Activated CD4-positive, alpha-beta T cell treated with anti-CD3 and anti-CD28 coated beads, Interleukin-10, Interleukin-2, amounts not matched to agents 100 ng/mL and 50 ng/mL, durations not matched to agents 16 hours and 8 hours (primary cell): ENCODE data around the gene SLX4.

Experiments used
- DNase-seq: peaks from one replicate; pipeline ENCODE4 v3.0.0-alpha.2; 2020

Gene SLX4

DNA sequence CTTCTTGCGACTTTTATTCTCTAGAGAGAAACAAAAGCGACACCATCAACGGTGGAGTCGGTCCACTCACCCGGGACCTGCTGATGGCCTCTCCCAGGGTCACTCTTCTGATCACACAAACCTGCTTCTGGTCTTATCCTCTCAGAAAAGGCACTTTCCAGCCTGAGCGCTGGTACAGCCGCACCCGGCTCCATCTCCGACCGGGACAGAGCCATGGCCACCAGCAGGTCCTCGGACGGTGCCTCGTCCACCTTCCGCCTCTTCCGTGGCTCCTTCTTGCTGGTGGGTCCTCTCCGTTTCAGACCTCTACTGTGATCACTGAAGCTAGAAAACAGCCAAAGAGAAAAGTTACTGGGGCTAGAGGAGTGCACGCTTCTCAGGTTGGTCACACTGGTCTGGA, 13.7 kb downstream of the SLX4 start:
- no peak for DNase-seq

DNA sequence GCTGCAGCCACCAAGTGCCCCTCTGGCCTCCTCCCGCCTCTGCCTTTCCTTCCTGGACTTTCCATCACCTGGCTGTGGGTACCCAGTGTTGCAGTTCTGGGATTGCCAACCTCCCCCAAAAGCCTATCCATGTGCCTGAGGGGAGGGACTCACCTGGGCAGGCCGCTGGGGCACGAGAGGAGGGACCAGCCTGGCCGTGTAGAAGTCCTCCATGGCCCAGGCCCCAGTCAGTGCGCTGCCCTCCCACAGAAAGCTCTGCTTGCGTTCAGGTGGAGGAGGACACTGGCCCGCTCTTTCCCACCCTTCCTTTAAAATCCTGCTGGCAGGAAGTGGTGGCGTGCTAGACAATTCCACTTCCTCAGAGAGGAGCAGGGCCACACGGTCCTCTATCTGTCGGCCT, 14.2 kb downstream of the SLX4 start:
- DNase-seq = no peak

DNA sequence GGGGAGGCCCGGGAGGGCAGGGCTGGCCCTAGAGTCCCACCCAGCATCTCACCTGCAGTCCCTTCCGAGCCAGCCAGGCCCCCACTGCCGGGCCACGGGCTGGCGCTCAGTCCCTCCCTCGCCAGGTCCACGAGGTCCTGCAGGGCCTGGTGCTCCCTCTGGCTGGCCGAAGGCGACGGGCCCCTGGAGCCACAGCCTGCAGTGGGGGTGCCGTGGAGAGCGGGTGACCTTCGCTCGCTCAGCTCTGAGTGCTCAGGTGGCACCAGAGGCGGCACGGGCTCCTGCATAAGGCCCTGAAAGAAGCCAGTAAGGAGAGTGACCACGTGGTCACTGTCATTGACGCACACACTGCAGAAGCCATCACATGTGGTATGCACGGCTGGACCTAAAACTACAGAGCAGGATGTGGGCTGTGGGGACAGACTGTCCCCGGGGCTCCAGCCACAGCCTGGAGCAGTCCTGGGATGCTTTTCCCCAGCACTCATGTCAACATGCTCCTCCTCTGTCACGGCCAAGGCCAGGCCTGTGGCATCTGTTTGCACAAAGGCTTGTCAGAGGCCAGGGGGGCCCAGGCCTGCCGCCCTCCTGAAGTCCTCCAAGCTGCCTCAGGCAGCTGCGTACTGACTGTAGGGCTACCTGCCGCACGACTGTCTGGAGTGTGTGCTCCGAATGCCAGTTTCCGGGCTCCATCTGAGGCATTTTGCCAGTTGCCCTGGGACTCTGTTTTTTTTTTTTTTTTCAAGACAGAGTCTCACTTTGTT, 15.1 kb downstream of the SLX4 start:
- no peak for DNase-seq

DNA sequence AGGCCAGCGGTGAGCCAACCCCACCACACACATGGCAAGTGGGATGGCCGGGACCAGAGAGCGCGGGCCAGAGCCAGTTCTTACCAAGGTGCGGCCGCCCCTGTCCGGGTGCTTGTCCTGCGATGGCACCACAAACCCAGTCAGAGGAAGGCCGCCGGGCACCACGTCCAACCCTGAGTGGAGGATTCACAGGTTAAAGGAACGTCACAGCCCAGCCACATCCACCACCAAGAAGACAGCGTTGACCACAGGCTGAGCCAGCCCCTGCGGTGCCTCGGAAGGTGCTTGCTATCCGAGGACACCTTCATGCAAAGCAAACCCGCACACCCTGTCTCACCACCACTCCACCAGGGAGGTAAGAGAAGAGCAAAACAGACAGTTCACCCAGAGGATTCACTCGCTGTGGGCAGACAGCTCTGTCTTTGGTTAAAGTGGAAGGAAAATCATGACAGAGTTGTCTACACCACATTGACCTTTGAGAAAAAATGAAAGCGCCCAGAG, 15.8 kb downstream of the SLX4 start:
- no peak for DNase-seq

DNA sequence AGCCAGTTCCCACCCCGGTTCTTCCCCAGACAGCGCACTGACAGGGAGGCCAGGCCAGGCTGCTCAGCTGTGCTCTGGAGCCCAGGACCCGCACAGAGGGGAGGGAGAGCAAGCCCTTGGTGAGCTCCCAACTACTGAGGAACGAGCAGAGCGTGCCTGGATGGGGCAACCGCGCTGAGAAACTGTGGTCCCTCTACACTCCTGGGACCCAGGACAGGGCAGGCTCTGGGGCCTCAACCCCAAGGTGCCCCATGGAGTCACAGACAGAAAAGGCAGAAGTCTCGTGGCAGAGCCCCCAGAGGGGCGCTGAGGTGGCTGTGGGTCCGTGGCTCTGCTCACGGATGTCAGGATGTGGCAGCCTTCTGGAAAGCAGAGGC, 16.3 kb downstream of the SLX4 start:
- DNase-seq = no peak

DNA sequence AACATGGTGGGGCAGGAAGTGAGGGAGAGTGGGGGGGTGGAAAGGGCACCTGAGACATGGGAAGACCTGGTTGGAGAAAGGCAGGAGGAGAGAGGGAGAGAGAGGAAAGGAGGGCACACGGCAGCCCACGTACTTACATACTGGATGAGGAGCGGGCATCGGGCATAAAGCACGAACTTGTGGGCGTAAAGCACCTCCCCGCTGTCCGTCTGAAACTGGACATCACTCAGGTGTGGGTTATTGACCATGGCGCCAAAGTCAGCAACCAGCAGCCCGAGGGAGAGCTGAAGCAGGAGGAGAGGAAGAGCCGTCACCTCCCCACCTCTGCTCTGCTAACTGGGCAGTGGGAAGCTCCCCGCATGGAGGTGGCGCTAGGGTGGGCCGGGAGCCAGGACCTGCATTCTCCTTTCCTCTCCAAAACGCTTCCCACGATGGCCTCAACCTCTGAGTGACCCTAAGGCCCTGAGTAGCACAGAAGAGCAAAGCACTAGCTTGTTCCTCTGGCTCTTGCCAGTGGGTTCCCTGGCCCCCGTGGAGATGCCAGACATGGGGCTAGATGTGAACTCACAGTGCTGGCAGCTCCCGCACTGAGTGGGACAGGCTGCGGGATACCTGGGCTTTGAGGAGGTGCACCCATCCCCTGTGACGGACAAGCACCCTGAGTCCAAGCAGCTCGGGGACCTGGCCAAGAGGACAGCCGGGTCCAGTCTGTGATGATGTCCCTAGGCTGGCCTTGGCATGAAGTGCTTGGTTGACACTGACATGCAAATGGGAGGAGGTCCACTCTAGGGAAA, 16.9 kb downstream of the SLX4 start:
- DNase-seq = no peak

DNA sequence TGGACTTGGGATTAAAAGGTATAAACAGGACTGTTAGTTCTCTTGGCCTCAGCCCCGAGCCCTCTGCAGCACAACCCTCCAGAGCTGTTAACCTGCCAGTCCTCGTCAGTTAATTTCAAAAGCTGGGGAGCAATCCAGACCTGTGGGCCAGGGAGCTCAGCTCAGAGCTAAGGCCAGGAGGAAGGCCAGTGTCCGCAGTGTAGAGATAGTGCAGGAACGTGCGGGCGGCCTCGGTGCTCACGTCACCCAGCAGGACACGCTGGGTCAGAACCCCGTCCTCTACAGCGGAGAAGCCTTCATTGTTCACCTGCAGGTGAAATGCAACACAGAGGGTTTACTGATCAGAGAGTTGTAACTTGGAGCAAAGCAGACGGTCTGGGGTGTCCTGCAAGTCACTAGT, 18.8 kb downstream of the SLX4 start:
- no peak for DNase-seq

DNA sequence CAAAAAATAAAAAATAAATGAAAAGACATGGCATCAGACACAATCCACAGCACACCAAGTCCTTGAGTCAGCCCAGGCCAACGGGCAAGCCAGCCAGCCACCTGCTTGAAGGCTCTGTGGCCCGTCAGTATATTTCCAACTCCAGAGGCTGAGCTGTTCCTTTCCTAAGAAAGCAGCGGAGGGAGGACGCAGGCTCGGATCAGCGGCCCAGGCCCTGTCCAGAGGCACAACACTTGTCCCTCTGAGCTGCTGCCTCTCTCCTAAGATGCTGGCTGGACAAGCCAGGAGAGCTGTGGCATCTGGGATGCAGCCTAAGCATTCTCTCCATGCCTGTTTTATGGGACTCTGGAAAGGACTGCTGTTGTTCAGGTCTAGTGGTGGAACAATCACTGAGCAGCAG, 19.4 kb downstream of the SLX4 start:
- no peak for DNase-seq

DNA sequence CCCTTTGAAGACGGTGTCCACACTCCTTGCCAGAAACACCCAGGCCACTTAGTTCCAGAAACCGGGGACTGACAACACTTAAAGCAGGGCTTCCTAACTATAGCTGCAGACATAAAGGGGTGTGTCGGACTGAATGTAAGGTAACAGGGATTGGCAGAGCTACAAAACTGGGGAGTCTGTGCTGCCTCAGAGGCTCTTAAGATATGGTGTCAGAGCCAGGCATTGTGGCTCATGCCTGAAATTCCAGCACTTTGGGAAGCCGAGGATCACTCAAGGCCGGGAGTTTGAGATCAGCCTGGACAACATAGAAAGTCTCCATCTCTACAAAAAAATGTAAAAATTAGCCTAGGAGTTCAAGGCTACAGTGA, 20.0 kb downstream of the SLX4 start:
- DNase-seq = no peak

DNA sequence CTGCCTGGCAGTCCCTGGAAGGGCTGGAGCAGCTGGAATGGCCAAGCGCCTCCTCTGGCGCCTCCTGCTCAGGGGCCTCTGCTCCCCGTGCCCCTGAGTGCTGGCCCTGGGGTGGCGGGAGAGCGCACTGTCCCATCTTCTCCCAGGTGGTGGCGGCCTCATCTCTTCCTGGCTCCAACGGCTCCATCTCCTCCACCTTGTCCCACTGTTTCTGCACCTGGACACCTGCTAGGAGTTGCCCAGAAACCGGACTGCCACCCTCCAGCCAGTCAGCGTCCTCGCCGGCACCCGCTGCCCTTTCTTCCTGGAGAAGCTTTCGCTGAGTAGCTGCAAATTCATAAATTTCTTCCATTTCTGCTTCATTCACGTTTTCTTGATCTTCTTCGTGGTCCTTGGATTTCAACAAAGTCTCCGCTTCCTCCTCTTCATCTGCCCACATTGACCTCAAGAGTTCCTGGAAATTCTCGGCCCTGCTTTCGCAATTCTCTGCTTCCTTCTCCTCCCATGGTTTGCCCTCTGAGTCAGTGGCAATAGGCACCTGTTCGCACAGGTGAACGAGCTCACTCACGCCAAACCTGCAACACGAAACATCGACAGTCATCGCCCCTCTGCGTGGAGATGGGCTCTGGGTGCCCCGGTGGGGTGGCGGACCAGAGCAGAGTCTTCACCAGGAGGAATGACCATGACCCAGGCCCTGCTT, 20.5 kb downstream of the SLX4 start:
- DNase-seq = no peak

DNA sequence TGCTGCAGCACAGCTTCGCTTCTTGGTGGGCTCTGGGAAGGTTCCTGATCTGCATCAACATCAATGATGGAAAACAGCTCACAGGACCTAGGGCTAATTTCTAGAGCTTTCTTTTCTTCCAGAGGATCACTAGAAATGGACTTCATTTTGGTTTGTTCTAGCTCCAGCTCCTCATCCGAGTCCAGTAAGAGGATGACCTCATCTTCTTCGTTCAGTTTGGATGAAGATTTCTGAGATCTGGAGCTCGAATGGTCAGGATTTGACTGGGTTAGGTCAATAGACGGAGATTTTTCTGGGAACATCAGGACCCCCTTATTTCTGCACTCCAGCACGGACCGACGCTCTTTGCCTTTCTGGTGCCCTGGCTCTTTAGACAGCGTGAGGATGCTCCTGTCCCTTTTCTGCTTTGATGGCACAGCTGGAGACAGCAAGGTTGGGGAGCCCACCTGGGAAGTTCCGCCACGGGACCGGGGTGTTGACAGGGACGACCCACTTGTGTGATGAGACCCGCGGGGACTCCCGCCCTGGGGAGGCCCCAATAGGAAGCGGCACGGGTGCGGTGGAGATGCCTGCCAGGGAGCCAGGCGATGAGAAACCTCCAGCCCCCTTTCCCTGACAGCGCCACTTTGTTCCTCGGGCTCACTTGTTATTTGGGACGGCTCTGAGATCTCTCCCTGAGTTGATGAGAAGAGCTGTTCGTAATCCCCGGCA, 21.3 kb downstream of the SLX4 start:
- no peak for DNase-seq

DNA sequence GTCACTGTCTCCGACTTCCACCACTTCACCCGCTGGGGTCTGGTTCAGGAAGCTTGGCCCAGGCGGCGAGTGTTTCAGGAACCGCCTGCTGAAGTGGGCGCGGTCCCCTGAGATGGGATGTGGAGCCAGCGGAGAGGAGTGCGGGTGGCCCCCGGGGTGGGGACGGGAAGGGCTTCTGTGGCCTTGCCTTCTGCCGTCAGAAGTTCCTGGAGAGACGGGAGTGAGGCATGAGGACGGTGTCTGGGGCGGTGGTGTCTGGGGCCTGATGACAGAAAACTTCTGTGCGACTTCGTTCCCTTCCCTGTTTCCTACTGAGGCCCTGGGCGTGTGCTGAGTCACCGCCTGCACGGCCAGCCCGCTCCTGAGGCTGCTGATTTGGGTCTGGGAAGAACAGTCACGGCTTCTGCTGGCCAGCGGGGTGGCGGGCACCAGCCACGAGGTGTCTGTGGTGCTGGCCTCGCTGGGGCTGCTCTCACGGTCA, 21.9 kb downstream of the SLX4 start:
- no peak for DNase-seq

DNA sequence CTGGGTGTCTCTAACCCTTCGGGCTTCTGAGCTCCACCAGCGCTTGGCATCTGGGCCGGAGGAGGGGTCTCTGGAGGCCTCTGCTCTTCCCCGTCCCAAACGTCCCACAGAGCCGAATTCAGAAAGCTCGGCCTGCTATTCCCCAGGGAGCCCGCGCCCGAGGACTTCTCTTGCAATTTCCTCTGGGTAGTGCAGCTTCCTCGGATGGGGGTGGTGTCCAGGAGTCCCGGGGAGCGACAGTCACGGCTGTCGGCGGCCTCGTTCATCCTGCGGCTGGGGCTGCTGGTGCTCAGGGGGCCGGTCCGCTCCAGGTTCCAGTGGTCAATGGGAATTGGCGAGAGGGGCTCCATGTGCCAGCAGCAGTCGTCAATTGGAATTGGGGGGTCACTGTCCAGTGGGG, 22.4 kb downstream of the SLX4 start:
- DNase-seq = no peak

DNA sequence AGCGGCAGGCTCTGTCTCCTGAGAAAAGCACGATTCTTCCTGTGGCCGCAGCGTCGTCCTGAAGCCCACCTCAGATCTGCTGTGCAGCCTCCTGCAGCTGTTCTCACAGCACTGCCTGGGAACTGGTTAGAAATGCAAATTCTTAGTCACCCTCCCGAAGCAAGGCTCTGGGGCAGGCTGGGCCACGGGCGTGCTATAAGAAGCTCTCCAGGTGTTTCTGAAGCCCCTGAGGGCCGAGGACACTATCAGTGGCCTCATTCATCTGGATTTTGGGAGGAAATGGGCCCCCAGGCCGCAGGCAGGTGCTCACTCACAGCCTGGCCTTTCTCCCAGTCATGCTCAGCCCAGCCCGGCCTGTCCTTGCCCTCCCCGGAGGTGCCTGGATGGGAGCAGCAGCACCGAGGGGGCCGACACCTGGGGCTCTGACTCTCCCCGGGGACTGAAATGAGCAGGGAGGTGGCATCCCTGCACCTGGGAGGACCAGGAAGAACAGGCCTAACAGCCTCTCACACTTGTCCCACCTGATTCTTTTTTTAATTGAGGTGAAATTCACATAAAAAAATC, 23.8 kb downstream of the SLX4 start:
- no peak for DNase-seq

DNA sequence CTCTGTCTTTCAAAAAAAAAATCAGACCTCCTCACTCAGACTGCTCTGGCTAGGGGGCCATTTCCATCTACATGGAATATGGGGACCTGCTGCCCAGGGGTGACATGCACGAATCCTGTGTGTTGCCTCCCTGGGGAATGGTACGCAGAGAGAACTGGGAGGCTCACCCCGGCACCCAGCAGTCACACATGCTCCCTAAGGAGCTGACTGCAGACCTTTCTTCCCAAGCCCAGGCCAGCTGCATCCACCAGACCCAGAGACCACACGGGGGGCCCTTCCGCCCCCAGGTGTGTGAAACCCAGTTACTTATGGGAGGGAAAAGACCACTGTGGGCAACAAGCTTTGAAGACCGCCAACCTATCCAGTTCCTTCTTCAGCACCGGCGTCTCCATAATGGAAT, 27.0 kb downstream of the SLX4 start:
- DNase-seq = no peak

DNA sequence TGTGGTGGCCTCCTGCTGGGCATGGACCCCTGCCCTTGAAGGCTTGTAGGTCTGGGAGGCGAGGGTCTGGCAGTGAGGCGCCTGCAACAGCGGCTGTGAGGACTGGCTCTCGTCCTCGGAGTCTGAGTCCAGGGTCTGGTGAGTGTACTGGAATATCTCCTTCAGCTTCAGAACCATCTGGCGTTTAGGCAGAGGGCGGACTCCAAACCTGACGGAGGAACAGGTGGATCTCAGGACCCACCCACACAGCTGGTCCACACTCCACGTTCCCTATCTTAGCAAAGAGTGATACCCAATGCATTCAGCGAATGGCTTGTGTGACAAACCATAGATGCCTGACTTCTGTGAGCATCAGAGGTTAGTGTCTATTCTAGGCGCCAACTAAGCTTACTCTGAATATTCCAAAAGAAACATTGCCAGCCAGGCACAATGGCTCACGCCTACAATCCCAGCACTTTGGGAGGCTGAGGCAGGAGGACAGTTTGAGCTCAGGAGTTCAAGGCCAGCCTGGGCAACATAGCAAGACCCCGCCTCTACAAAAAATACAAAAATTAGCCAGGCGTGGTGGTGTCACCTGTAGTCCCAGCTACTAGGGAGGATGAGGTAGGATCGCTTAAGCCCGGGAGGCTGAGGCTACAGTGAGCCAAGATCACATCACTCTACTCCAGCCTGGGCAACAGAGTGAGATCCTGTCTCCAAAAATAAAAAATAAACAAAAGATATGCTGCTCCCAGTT, 27.9 kb downstream of the SLX4 start:
- DNase-seq = no peak

DNA sequence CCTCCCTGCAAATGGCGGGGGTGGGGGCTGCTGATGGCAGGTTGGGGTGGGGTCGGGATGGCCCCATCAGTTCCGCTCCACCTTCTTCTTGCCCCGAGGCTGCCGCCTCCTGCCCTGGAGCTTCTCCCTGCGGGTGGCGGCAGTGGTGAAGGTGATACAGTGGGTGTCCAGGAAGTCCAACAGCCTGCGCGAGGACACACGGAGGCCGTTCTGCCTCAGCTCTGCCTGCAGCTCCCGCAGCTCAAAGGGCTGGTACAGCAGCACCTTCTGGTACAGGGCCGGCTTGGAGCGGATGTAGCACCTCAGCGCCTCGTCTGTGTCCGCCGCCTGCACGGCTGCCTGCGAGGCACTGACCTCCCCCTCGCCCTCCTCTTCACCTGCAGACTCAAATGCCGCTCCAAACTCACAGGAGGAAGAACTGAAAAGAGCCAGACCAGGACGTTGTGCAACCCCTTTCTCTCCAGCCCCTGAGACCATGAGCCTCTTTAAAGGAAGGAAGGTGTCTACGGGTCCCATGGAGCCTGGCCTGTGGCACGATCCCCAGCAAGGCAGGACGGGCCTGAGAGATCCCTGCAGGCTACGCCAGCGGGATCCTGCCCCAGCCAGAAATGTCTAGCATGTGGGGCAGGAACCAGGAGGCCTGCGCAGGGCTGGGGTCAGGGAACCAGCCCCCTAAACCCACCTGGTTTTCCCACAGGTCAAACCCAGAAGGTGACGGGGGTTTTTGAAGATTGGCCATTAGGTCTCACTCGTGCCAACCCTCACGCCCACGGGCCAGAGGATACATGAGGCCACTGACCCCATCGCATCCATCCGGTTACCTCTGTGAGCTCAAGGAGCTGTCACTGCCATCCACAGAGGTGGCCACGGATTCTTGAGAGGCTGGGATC, 28.9 kb downstream of the SLX4 start:
- DNase-seq = no peak

DNA sequence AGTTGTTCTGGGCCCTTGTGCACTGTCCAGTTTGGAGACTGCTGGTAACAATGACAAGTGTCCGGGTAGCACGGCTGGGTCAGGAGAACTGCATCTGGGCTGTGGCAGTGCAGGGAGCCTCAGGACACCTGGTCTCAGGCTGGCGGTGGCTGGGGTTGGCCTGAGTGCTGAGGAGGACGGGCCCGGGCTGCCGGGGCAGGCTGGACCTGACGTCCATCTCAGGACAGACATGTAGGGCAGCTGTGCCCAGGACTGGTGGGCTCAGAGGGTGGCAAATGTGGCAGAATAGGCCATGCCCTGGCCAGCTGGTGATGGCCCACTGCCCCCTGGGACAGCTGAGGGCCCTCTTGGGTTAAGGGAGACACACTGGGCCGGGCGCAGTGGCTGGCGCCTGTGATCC, 30.0 kb downstream of the SLX4 start:
- no peak for DNase-seq

DNA sequence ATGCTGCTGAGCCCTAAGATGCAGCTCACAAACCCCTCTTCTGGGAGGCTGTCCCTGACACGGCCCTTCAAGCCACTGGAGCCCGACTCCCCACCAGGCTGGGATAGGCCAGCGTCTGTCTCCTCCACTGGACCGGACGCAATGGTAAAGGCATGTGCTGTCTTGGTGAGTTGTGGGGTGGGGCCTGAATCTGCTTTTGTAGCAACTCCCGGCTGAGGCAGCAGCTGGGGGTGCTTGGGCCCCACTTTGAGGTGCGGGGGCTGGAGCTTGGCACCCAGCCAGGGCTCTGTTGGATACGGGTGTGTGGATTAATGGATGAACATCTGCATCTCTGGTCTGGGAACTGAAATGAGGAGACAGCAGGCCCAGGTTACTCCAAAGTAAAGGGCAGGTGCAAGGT, 30.7 kb downstream of the SLX4 start:
- DNase-seq = no peak

DNA sequence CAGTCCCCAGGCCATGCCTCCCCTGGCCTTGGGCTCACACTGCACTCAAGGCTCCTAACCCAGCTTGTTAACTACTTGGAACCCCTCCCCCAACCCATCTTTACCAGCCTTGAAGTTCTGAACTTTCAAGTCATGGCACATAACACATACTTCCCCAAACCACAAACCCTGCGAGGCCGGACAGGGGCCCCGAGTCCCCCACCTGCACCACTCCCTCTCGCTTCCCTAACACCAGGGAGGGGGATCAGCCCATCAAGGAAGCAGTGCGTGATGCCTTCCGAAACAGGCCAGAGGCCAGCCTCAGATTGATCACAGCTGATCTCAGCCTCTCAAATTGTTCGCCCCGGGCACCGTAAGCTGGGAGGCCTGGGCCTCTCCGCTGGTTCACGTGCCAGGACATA, 31.2 kb downstream of the SLX4 start:
- no peak for DNase-seq

DNA sequence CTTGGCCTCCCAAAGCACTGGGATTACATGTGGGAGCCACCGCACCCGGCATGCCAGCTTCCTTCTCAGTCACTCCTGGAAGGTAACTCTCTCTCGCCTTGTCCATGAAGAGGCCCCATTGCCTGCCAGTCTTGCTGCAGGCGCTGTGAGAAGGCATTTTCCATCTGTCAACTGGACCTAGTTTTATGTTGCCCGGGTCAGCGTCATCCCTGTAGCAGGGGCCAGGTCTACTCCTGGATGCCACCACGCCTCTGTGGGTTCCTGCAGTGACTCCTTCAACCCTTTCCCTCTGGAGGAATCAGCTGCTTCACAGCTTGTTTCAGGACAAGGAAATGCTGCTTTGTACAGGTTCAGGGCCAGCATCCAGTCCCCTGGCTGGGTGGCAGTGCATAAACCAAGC, 31.6 kb downstream of the SLX4 start:
- DNase-seq = no peak
